Measurements from ENCODE around the gene LITAF.

DNA sequence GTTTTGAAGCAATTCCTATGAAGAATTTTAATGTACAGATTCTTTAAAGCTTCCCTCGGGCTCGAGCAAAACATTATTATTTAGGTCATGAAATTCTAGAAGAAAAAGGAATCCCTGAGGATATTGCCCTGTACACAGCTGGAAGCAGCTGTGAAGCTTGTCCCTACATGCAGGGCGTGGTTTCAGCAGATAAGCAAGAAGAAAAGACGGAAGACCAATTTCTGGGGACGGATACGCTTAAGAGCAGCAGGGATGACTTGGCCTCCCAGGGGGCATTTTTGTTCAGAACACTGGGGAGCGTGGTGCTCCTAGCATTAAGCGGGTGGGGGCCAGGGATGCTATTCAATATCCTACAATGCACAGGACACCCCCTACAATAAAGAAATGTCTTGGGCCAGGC lies 34.3 kb downstream of the LITAF start:
- TF ChIP-seq, protein P1, sequence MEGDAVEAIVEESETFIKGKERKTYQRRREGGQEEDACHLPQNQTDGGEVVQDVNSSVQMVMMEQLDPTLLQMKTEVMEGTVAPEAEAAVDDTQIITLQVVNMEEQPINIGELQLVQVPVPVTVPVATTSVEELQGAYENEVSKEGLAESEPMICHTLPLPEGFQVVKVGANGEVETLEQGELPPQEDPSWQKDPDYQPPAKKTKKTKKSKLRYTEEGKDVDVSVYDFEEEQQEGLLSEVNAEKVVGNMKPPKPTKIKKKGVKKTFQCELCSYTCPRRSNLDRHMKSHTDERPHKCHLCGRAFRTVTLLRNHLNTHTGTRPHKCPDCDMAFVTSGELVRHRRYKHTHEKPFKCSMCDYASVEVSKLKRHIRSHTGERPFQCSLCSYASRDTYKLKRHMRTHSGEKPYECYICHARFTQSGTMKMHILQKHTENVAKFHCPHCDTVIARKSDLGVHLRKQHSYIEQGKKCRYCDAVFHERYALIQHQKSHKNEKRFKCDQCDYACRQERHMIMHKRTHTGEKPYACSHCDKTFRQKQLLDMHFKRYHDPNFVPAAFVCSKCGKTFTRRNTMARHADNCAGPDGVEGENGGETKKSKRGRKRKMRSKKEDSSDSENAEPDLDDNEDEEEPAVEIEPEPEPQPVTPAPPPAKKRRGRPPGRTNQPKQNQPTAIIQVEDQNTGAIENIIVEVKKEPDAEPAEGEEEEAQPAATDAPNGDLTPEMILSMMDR (IDR thresholded peaks at IDR 0.05), result no peak
- TF ChIP-seq POLR2A (IDR thresholded peaks at IDR 0.05), result no peak

All from adrenal gland (tissue), 5 donors.